SK-N-SH (cell line): ENCODE measurements around the gene ETS1. TPM values are rescaled to one million over a fixed set of nuclear protein-coding genes. Genes with fewer than 3 reads are reported as not detected.

ENCODE experiments used
- CTCF ChIA-PET: fragments of 300-600, 350-600 bp; formaldehyde crosslinking; extraction: SDS; loops from one replicate; lab custom pipeline; 2021; lab: Yijun Ruan, JAX
- POLR2A ChIA-PET: fragments of 350-600 bp; sonication (Branson Sonifier 250); formaldehyde crosslinking; extraction: SDS; loops from one replicate; lab custom pipeline; 2020; ENCODE audit warnings: antibody characterized with exemption, inconsistent platforms; lab: Yijun Ruan, JAX
- DNase-seq: peaks from one replicate; pipeline ENCODE4 v3.0.0; 2012
- H2AFZ ChIP-seq: fragments of 200-600 bp; sonication (generic); 2 replicates; pipeline ENCODE4 v1.8.1; 2016; ENCODE audit warnings: antibody characterized with exemption, mild to moderate bottlenecking, low read depth
- H3F3A ChIP-seq: fragments of 200-600 bp; sonication (generic); replicated peaks from 2 replicates; pipeline ENCODE3; 2016; ENCODE audit warnings: antibody characterized with exemption, mild to moderate bottlenecking; ENCODE audit not compliant: insufficient read depth
- H3K27ac ChIP-seq, 2 experiments: fragments of 200-500 bp in 1 of 2; fragments of 200-600 bp in 1 of 2; sonication (Bioruptor generic) in 1 of 2; sonication (generic), shearing (Covaris generic) in 1 of 2; 2 replicates each; pipeline versions ENCODE4 v1.5.1 to v1.6.1; 2014 to 2016; ENCODE audit warnings: low read depth in 2 of 2, inconsistent platforms in 1 of 2, low read length in 1 of 2, mild to moderate bottlenecking in 1 of 2, mixed read lengths in 1 of 2
- H3K27me3 ChIP-seq: fragments of 200-600 bp; sonication (generic), shearing (Covaris generic); 2 replicates; pipeline ENCODE4 v1.6.1; 2016; ENCODE audit warnings: mixed run types; ENCODE audit not compliant: insufficient read depth
- H3K36me3 ChIP-seq, 2 experiments: fragments of 200-500 bp in 1 of 2; fragments of 200-600 bp in 1 of 2; sonication (Bioruptor generic) in 1 of 2; sonication (generic) in 1 of 2; replicated peaks in 1 of 2; 2 replicates each; pipeline versions ENCODE3 to v1.5.1; 2014 to 2016; ENCODE audit warnings: low read length in 1 of 2, mild to moderate bottlenecking in 1 of 2; ENCODE audit not compliant: insufficient read depth in 2 of 2, control insufficient read depth in 1 of 2
- H3K4me1 ChIP-seq, 2 experiments: fragments of 200-500 bp in 1 of 2; fragments of 200-600 bp in 1 of 2; sonication (Bioruptor generic) in 1 of 2; sonication (generic), shearing (Covaris generic) in 1 of 2; 2 replicates each; pipeline versions ENCODE4 v1.5.1 to v1.6.1; 2014 to 2016; ENCODE audit warnings: low read depth in 1 of 2, low read length in 1 of 2, mixed run types in 1 of 2; ENCODE audit not compliant: insufficient read depth in 2 of 2, control insufficient read depth in 1 of 2
- H3K4me2 ChIP-seq: fragments of 200-600 bp; sonication (generic), shearing (Covaris generic); 2 replicates; pipeline ENCODE4 v1.6.1; 2017; ENCODE audit warnings: mixed run types
- H3K4me3 ChIP-seq, 2 experiments: fragments of 200-500 bp in 1 of 2; fragments of 200-600 bp in 1 of 2; sonication (Bioruptor generic) in 1 of 2; sonication (generic), shearing (Covaris generic) in 1 of 2; 2 replicates each; pipeline versions ENCODE4 v1.5.1 to v1.8.1; 2014 to 2016; ENCODE audit warnings: low read depth in 2 of 2, inconsistent platforms in 1 of 2, low read length in 1 of 2, mild to moderate bottlenecking in 1 of 2, mixed read lengths in 1 of 2, moderate library complexity in 1 of 2
- H3K79me2 ChIP-seq: fragments of 200-600 bp; sonication (generic); 2 replicates; pipeline ENCODE4 v1.8.1; 2017; ENCODE audit warnings: mild to moderate bottlenecking; ENCODE audit not compliant: insufficient read depth
- H3K9ac ChIP-seq: fragments of 200-600 bp; sonication (generic); 2 replicates; pipeline ENCODE4 v1.6.1; 2017; ENCODE audit warnings: mixed run types
- H3K9me2 ChIP-seq: fragments of 200-600 bp; sonication (generic); 2 replicates; pipeline ENCODE4 v1.6.1; 2017; ENCODE audit warnings: mixed run types
- H3K9me3 ChIP-seq: fragments of 200-600 bp; sonication (generic); 2 replicates; pipeline ENCODE4 v1.6.1; 2017; ENCODE audit warnings: mixed run types, mild to moderate bottlenecking, moderate library complexity
- H4K20me1 ChIP-seq: fragments of 200-600 bp; sonication (generic); 2 replicates; pipeline ENCODE4 v1.6.1; 2017; ENCODE audit warnings: mild to moderate bottlenecking, mixed run types; ENCODE audit not compliant: insufficient read depth
- CHD2 ChIP-seq: fragments of 150-350 bp; IDR thresholded peaks from 2 replicates; pipeline ENCODE4 v1.6.1; 2018; ENCODE audit warnings: low read length; ENCODE audit not compliant: partially characterized antibody
- FOXJ3 ChIP-seq: sonication (generic); formaldehyde crosslinking; IDR thresholded peaks from 2 replicates; pipeline ENCODE4 v1.5.1; 2020; ENCODE audit warnings: mild to moderate bottlenecking, missing genetic modification reagents
- GABPA ChIP-seq: IDR thresholded peaks from 2 replicates; pipeline ENCODE4 v1.4.0; 2012; ENCODE audit warnings: low read depth, mild to moderate bottlenecking
- GATA2 ChIP-seq: sonication (generic); formaldehyde crosslinking; IDR thresholded peaks from 2 replicates; pipeline ENCODE4 v1.5.0; 2020; ENCODE audit warnings: mild to moderate bottlenecking, missing genetic modification reagents
- MEF2A ChIP-seq: IDR thresholded peaks from 2 replicates; pipeline ENCODE4 v1.4.0; 2012; ENCODE audit warnings: low read depth, borderline replicate concordance
- NFIC ChIP-seq: IDR thresholded peaks from 2 replicates; pipeline ENCODE4 v1.4.0; 2012; ENCODE audit warnings: borderline replicate concordance
- NRF1 ChIP-seq: IDR thresholded peaks from 2 replicates; pipeline ENCODE4 v1.6.1; 2012; ENCODE audit warnings: low read depth, mild to moderate bottlenecking, low read length
- POLR2AphosphoS5 ChIP-seq: IDR thresholded peaks from 2 replicates; pipeline ENCODE4 v1.6.1; 2012; ENCODE audit warnings: low read depth, low read length
- RCOR1 ChIP-seq: fragments of 150-350 bp; IDR thresholded peaks from 2 replicates; pipeline ENCODE4 v1.6.1; 2017; ENCODE audit warnings: antibody characterized with exemption, low read length
- RFX5 ChIP-seq: IDR thresholded peaks from 2 replicates; pipeline ENCODE4 v1.6.1; 2012; ENCODE audit warnings: mild to moderate bottlenecking, improper control_type of control experiment, low read length
- RXRA ChIP-seq: IDR thresholded peaks from 2 replicates; pipeline ENCODE4 v1.4.0; 2012; ENCODE audit warnings: low read depth, mild to moderate bottlenecking, borderline replicate concordance
- TAF1 ChIP-seq: IDR thresholded peaks from 2 replicates; pipeline ENCODE4 v1.6.1; 2012; ENCODE audit warnings: low read depth, mild to moderate bottlenecking, low read length, moderate library complexity, borderline replicate concordance
- ZBTB33 ChIP-seq: IDR thresholded peaks from 2 replicates; pipeline ENCODE4 v1.4.0; 2012; ENCODE audit warnings: low read depth, borderline replicate concordance
- WGBS: methylation state at CpG from one replicate; pipeline ENCODE4 v1.1.6; 2017; ENCODE audit warnings: low lambda C conversion rate; 5-methylcytosine and 5-hydroxymethylcytosine counted together
- polyA plus RNA-seq, 3 experiments: library from polyadenylated mRNA; depleted of rRNA; stranded (reverse); fragments of >200 nt; gene quantifications; 2 replicates each; pipeline ENCODE4 v1.2.3, GENCODE V29; 2012
- TF ChIP-seq, protein P1 (sequence below): IDR thresholded peaks from 2 replicates; pipeline ENCODE4 v1.4.0; 2012; ENCODE audit warnings: low read depth, borderline replicate concordance
- TF ChIP-seq, protein P2 (sequence below): IDR thresholded peaks from 2 replicates; pipeline ENCODE4; 2012

ETS1 gene
- polyA plus RNA-seq, 1 of the 3 experiments (the other 2 are of a cell fraction), result 14.5 TPM

- Histone ChIP-seq H3K27ac (peak overlapping the region in 1 of 2 experiments; percentile 97; a peak in 2 of 4 replicates), H3K36me3 (peaks cover 0 to 7% of the 10 kb centered on the region in 2 experiments), H3K79me2 (peaks cover 77% of the 10 kb centered on the region), H3K9me2 (no peaks in the 10 kb centered on the region), H3K4me2 (peak overlapping the region; percentile 86), H4K20me1 (peaks cover 69% of the 10 kb centered on the region), H3K4me3 (peak overlapping the region; percentile 89 to 91; a peak in 3 of 4 replicates), H3K9me3 (no peaks in the 10 kb centered on the region), H2AFZ (no peak overlapping the region), H3F3A (peaks cover 18% of the 10 kb centered on the region), H3K4me1 (peaks cover 33 to 51% of the 10 kb centered on the region in 2 experiments), H3K9ac (peak overlapping the region; percentile 100)
- ChIA-PET POLR2A (no interaction called here), CTCF (interaction anchor here (1.0 to 4.7 kb wide), 6 partner anchors 10 to 361 kb away, joined by 3 to 24 read pairs (median 5); no protein-coding TSS in a partner anchor)
- 69% methylated on average over 4 of the region's 4 CpGs for WGBS
- no peak for DNase-seq
- TF ChIP-seq RCOR1 (no peak), NFIC (no peak), TAF1 (no peak), ZBTB33 (no peak), GATA2 (CRISPR knock-in tag) (no peak), RFX5 (no peak)
- TF ChIP-seq, all 33 proteins: peak for 0
- no peaks in the 10 kb centered on the region for H3K27me3 ChIP-seq
Observed at GRCh38 chr11:128519338-128519737, 68.0 kb downstream of the ETS1 start.

- H3K36me3 ChIP-seq, result peaks cover 0 to 8% of the 10 kb centered on the region in 2 experiments
- WGBS, result 63% methylated on average over 7 of the region's 7 CpGs
- no peaks in the 10 kb centered on the region for H3K27me3 ChIP-seq
- peaks cover 27 to 49% of the 10 kb centered on the region in 2 experiments for H3K4me1 ChIP-seq
- DNase-seq, result no peak
- H3K27ac ChIP-seq, result peak overlapping the region; percentile 55 to 97; a peak in 3 of 4 replicates
- no peak overlapping the region for H2AFZ ChIP-seq
- peak overlapping the region; percentile 89 to 91; a peak in 3 of 4 replicates for H3K4me3 ChIP-seq
- peaks cover 75% of the 10 kb centered on the region for H4K20me1 ChIP-seq
- ChIA-PET POLR2A (no interaction called here), CTCF (interaction anchor here (1.0 to 4.7 kb wide), 8 partner anchors 9 to 361 kb away, joined by 3 to 24 read pairs (median 4); no protein-coding TSS in a partner anchor)
- peaks cover 84% of the 10 kb centered on the region for H3K79me2 ChIP-seq
- H3F3A ChIP-seq, result peaks cover 12% of the 10 kb centered on the region
- peak overlapping the region; percentile 86 for H3K4me2 ChIP-seq
- no peaks in the 10 kb centered on the region for H3K9me2 ChIP-seq
- H3K9ac ChIP-seq, result peak overlapping the region; percentile 100
- TF ChIP-seq RCOR1, result no peak
- TF ChIP-seq, protein P1, sequence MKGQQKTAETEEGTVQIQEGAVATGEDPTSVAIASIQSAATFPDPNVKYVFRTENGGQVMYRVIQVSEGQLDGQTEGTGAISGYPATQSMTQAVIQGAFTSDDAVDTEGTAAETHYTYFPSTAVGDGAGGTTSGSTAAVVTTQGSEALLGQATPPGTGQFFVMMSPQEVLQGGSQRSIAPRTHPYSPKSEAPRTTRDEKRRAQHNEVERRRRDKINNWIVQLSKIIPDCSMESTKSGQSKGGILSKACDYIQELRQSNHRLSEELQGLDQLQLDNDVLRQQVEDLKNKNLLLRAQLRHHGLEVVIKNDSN, result no peak
- no peak for TF ChIP-seq POLR2AphosphoS5
- no peak for TF ChIP-seq NRF1
- no peak for TF ChIP-seq FOXJ3 (CRISPR knock-in tag)
- no peak for TF ChIP-seq MEF2A
- no peak for TF ChIP-seq GABPA
- TF ChIP-seq RXRA, result no peak
- no peak for TF ChIP-seq CHD2
- TF ChIP-seq GATA2 (CRISPR knock-in tag), result no peak
- TF ChIP-seq, protein P2, sequence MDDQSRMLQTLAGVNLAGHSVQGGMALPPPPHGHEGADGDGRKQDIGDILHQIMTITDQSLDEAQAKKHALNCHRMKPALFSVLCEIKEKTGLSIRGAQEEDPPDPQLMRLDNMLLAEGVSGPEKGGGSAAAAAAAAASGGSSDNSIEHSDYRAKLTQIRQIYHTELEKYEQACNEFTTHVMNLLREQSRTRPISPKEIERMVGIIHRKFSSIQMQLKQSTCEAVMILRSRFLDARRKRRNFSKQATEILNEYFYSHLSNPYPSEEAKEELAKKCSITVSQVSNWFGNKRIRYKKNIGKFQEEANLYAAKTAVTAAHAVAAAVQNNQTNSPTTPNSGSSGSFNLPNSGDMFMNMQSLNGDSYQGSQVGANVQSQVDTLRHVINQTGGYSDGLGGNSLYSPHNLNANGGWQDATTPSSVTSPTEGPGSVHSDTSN, result no peak
- no peaks in the 10 kb centered on the region for H3K9me3 ChIP-seq
Observed at GRCh38 chr11:128518493-128519207, 68.7 kb downstream of the ETS1 start.
